Endometrium (tissue), 2 donors: ENCODE measurements around the gene SLC10A4.

Source experiments
- FAIRE-seq: peaks from 2 replicates; lab custom pipeline; 2012; peaks lifted over from hg19 to GRCh38; lab: Jason Lieb, UNC
- donor health status: control.
- donor health status: control.

SLC10A4 gene

DNA sequence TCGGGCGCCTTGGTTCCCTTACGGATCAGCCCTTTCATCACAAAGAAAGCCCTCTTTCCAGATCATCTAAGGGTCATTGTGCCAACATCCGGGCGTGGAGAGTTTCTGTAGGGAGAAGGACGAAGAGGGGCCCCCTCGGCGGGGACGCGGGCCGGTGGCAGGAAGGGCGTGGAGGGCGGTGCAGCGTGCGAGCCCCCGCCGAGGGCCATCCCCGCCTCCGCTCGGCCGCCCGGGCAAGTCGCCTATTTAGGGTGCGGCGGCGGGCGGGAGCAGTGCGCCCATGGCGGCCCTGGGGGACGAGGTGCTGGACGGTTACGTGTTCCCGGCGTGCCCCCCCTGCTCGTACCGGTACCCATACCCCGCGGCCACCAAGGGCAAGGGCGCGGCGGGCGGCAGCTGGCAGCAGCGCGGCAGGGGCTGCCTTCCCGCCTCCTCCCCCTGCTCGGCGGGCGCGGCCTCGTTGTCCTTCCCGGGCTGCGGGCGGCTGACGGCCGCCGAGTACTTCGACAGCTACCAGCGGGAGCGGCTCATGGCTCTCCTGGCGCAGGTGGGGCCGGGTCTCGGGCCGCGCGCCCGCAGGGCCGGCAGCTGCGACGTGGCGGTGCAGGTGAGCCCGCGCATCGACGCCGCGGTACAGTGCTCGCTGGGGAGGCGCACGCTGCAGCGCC lies 7.0 kb downstream of the SLC10A4 start, which contains the start of gene ZAR1:
ZAR1 (plus strand) TSS at position 241 of the 668 bp plus-strand sequence; CDS start at position 281, 40 bp downstream.
- FAIRE-seq: no peak

DNA sequence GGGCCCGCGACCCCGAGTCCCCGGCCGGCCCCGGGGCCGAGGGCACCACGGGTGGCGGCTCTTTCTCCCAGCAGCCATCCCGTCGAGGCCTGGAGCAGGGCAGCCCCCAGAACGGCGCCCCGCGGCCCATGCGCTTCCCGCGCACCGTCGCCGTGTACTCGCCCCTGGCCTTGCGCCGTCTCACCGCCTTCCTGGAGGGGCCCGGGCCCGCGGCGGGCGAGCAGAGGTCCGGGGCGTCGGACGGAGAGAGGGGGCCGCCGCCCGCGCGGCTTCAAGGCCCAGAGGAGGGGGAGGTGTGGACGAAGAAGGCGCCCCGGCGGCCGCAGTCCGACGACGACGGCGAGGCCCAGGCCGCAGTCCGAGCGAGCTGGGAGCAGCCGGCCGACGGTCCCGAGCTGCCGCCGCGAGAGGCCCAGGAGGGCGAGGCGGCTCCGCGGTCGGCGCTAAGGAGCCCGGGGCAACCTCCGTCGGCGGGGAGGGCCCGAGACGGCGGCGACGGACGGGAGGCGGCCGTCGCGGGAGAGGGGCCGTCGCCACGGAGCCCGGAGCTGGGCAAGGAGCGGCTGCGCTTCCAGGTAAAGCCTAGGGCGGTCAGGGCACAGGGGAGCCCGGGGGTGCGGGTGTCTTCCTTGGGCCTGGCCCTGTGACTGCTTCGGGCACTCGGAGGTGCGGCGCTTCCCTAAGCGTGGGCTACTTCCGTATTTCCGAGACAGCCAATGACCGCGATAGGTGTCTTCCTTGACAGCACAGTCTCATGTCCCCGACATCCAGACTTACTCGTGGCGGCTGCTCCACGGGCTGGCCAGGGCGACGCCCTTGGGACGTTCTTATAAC lies 7.8 kb downstream of the SLC10A4 start:
- FAIRE-seq: no peak

DNA sequence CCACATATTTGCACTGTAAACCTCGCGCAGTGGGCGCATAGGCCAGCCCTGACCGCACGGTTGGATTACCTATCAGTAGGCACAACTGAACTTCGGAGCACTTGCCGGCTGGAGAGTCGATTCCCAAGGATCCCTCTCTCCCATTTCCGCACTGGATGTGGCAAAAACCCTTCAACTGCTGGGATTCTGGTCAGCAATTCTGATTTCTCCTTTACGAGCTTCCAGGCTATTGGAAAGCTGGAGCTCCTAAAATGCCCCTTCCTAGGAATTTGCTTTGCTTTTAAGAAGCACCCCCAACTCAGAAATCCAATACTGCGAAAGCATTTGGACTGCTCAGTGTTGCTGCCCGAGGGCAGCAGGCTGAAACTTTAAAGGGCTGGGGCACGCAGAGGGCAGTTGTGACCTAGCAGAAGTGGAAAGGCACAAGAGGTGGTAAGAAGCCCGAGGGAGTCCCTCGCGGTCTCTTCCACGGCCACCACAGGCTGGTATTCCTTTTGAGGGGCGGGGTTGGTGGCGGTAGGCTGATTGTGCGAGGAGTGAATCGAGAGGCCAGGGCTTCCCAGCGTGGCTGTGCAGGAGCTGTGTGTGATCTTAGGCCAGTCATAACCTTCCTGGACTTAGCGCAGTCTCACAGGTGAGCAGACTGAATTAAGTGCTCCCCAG lies 8.5 kb downstream of the SLC10A4 start:
- FAIRE-seq: no peak

DNA sequence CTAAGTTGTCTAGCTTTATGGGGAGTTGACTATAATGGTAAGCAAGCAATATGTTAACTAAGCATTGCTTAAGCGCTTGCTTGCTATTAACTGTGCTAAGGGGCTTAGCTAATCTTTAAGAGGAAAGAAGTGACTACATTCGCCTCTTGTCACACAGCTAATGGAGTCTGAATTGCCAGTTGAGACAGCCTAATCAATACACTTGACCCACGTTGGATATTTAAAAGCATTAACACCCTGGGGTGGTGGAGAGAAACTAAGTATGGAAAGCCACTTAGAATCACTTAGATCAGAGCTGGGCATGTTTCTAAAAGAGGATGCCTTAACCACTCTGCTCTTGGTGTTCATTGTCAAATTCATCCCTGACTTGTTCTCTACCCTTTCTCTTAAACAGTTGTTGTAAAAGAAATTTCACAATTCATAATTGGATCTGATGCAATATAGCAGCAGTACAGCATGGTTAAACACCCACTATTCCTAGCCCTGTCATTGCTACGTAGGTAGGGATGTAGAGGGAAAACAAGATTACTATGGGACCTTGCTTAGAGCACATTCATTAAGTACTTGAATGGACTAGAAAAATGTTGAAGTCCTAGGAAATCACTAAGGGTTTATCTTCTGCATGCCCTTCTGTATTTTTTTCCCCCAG lies 10.4 kb downstream of the SLC10A4 start:
- no peak for FAIRE-seq

DNA sequence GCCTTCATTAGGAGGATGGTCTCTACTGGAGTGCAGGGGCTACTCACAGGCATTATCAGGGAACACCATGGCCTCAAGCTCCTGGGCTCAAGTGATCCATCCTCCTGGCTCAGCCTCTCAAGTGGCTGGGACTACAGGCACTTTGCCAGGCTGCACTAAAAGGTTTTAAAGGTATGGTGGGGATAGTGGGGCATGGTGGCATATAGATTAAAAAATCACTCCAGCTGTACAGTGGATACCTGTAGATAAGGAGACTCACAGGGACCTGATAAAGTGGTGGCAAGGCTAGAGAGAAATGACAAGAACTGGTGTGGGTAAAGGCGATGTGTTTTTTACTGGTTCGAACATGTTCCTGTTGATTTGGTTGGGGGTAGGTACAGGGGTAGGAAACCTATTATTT lies 12.8 kb downstream of the SLC10A4 start:
- no peak for FAIRE-seq

DNA sequence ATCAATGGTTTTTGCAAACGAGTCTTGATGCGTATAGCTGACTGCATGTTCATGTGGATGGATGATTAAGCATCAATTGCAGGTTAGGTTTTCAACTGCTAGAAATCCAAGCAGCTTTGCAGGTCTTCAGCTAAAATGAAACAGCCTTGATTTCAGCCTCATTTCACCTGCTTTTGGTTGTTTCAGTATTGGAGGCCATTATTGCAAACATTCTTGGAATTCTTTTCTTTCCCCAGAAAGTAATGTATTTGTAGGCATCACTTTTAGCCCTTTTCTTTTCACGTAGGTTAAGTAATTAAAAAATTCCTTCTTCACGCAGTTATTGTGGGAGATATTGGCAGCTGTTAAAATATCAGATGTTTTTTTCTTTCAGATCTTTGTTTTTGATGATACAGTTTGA lies 15.8 kb downstream of the SLC10A4 start:
- no peak for FAIRE-seq

DNA sequence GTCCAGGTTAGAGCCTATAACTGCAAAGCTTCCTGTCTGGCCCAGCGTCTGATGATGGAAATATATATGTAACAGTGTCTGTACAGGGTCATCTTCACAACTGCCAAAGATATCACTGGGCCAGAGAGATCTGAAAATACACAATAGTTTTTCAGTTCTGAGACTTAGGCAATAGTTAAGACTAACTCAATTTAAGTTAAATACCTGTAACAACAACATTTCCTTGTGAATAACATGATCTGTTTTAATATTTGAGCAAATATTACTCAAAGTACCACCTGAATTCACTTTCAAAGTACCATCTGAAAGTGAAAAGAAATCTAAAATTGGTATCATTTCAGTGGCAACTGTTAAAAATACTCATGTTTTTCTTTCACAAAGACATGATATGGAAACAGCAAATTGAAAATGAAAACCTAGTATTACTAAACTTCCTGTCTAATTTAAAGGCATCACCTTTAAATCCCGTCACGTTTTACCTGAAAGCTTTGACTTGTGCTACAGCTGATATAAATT lies 16.5 kb downstream of the SLC10A4 start:
- FAIRE-seq: no peak

DNA sequence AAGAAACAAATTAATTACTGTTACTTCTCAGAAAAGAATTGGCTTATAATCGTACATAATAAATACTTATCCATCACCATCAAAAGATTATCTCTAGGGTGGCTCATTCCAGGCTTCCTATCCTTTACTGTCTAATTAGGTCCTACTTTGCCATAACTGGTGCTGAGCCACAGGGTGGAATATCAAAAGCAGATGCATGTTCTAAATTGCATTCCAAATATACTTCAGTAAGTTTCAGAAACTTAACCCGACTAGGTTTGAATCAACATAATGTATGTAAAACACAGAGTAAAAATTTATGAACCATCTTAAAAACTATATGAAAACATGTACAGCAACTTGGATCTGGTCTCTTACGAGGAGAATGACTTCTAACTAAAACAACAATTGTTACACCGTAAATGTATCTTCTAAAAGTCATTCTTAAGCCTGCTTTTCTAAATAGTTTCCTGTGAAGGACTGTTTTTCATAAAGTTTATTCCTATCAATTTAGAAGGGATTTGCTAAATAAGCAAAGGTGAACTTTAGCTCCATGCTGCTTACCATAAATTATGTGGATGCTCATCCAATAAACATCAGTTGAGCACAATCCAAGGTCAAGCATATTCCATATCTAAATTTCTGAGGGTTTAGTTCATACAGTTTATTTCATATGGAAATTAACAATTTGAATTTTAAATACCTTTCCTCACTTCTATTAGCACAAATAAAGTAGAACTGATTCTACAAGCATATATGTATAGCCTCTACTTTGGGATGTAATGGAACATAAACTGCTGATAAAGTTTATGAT lies 20.3 kb downstream of the SLC10A4 start:
- FAIRE-seq: no peak

DNA sequence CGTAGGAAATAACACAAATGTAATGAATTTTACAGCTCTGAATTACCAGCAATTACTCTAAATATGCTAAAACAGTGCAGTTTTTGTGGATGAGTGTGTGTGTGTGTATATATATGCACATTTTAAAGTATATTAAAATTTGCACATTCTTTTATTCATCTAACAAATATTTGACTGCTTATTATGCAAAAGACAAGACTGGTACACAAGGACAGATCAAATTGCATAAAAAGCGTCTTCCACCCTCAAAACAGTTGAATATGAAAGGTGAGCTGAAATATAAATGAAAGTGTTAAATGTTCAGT lies 20.8 kb downstream of the SLC10A4 start:
- no peak for FAIRE-seq

DNA sequence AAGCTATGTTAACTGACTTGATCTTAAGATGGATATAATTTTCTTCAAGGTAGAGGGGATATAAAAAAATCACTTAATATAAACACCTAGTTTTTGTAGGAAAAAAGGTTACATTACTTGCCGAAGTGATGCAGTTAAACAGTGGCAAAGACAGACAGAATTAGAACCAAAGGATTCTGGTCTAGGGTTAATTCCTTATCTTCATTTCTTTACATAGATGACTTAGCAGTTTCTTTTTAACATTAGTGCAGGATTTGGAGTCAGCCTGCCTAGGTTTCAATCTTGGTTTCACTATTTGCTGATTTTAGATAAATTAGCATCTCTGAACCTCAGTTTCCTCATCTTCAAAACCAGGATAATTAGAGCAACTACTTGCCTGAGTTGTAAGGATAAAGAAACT lies 21.2 kb downstream of the SLC10A4 start:
- FAIRE-seq: no peak

DNA sequence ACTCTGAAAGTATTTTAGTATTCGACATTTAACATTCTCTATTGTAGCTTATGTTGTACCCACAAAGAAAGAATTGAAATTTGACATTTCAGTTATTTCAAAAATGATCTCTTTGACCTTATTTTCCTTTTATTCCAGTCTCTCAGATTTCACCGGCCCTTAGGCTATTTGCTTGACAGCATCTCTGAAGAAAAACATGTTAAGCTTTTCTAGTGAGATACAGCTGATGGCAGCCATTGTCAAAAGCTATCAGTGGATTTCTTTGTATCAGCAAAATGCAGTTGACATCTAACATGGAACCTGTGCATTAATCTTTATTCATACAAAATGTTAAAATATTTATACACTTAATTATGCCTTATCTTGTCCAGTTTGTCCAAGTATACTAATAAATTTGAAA lies 23.6 kb downstream of the SLC10A4 start:
- no peak for FAIRE-seq

DNA sequence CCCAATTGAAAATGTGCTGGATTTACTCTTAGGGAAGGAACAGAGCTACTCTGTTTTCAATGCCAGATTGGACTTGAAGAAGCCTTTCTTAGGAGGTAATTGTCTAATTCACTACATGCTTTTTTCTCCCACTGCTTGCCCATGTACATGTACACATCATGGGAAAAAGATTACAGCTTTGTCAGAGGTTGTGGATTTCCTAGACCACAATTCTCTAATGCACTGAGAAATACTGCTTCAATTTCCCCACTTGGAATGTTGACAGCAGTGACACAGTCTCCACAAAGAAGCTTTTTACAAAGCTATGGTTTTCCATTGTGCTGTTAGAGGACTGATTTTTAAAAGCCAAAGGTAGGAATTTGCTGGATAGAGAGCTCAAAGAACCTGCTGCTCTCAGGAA lies 26.4 kb downstream of the SLC10A4 start:
- FAIRE-seq: no peak

DNA sequence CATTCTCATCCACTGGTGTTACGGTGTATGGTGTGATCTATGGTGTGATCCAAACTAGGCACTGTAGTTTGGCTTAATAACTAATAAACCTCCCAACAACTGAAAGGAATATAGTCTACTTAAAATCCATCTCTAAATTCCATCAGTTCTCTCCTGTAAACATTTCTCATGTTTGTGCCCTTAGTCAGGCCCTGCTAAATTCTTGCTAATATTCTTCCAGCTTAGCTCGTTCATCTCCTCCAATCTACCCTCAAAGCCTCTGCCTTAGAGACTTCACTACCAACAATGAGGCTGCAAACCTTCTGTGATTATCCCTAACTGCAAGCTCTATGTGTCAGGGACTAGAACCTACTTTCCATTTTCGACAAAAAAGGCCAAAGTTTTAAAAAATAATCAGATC lies 35.0 kb downstream of the SLC10A4 start:
- no peak for FAIRE-seq

DNA sequence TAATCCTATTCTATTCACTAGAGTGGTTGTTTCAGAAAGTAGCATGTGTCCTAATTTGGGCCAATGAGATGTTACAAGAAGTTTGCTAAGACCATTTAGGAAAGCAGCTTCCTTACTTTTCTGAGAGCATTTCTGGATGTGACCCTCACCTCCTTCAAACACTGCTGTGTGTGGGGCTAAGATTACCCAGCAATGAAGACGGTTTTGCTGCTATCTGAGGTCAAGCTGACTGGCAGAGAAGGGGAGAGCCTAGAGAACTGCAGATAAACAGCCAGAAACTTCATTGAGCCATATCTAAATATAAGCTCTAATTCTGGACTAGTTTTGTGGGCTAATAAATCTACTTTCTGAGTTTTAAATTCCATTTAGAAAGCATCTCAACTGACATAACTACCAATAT lies 43.3 kb downstream of the SLC10A4 start:
- no peak for FAIRE-seq

DNA sequence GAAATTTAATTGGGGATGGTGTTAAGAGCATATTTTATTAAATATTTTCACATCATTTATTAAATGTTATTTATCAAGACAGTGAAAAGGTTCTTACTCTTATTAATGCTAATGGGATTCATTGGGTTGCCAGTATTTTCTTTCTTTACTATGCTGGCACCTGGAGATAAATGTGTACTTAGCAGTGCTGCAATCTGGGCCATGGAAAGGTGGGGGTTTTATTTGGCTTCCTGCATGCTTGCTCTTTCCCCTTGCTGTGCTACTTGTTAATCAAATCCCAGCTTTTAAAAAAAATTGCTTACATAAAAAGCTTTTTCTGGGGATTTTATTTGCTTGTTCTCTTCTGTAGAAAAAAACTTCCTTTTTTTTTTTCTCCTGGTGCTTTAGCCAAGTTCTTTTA lies 55.2 kb downstream of the SLC10A4 start:
- no peak for FAIRE-seq
